ENCODE measurements around the gene FYCO1. TPM values are rescaled to one million over a fixed set of nuclear protein-coding genes. Genes with fewer than 3 reads are reported as not detected.

The FYCO1 gene
- total and polyA plus RNA-seq, 2 of the 13 experiments (the other 11 are each of a cell fraction or from before 2014, with no cell fraction given) = 2.7 to 4.2 TPM

DNA sequence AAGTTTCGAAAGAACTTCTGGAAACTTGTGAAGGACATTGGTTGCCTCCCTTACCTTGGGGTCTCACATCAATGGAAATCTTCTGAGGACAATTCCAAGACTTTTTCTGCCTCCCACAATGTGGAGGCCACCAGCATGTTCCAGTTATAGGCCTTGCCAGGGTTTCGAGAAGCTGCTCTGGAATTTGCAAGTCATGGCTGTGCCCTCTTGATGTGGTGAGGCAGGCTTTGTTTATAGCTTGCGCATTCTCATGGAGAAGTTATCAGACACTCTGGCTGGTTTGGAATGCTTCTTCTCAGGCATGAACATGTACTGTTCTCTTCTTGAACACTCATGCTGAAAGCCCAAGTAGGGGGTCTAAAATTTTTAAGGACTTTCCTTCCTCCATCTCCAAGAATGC, 48.3 kb downstream of the FYCO1 start:
- H2AFZ ChIP-seq (ENCODE audit: low read length) = no peak overlapping the region
- DNase-seq (ENCODE audit: low spot score) (no peak), ATAC-seq (no peak), FAIRE-seq (no peak)
- no peaks in the 10 kb centered on the region for H3K9me3 ChIP-seq (ENCODE audit: low read length)
- 100% methylated on average over 3 of the region's 3 CpGs for WGBS (ENCODE audit: low lambda C conversion rate)
- no peaks in the 10 kb centered on the region for H4K20me1 ChIP-seq (ENCODE audit: insufficient read depth, low read length)
- BruUV-seq (replicated peaks) = no TSS peak
- TF ChIP-seq NFRKB (IDR thresholded peaks at IDR 0.05) (no peak), NFE2L2 (IDR thresholded peaks at IDR 0.05; ENCODE audit: low read length) (peak; percentile 41; the same call in 1 of the 2 replicates)
- H3K9ac ChIP-seq (ENCODE audit: insufficient read depth, low read depth, low read length) = no peak overlapping the region
- POLR2A ChIA-PET = no interaction called here
- no peak overlapping the region for H3K4me3 ChIP-seq (replicated peaks in 1 of 3; ENCODE audit: insufficient read depth in 1 of 3, low read depth in 2 of 3, low read length in 3 of 3)
- peaks cover 33 to 74% of the 10 kb centered on the region in 2 experiments for H3K36me3 ChIP-seq (replicated peaks in 1 of 2; ENCODE audit: control insufficient read depth in 1 of 2, insufficient read depth in 2 of 2, low read length in 2 of 2)
- CTCF ChIA-PET (ENCODE audit: low intra/inter-chr PET ratio, low total read pairs) = no interaction called here
- no peaks in the 10 kb centered on the region for H3K4me1 ChIP-seq (ENCODE audit: insufficient read depth, low read length)
- intact Hi-C loops (cut with micrococcal nuclease; ENCODE audit: unreplicated experiment) = no loop called here
- no peaks in the 10 kb centered on the region for H3K27me3 ChIP-seq (ENCODE audit: control insufficient read depth in 1 of 2, insufficient read depth in 2 of 2, low read length in 2 of 2)
- in situ Hi-C loops (cut with HindIII; ENCODE audit: extremely low pct_ligation_motif_present, low pct_unique_long_range_greater_than_20kb) = no loop called here
- H3K4me2 ChIP-seq (ENCODE audit: low read depth, low read length) = no peak overlapping the region
- no peaks in the 10 kb centered on the region for H3K79me2 ChIP-seq (ENCODE audit: insufficient read depth, low read length)
- H3K27ac ChIP-seq (ENCODE audit: extremely low read length, insufficient read depth, low read length) = no peak overlapping the region

DNA sequence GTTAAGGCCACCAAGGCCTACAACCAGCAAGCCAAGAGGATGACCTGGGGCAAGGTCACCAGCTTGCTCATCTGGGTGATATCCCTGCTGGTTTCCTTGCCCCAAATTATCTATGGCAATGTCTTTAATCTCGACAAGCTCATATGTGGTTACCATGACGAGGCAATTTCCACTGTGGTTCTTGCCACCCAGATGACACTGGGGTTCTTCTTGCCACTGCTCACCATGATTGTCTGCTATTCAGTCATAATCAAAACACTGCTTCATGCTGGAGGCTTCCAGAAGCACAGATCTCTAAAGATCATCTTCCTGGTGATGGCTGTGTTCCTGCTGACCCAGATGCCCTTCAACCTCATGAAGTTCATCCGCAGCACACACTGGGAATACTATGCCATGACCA, 48.7 kb downstream of the FYCO1 start:
- H3K36me3 ChIP-seq (replicated peaks in 1 of 2; ENCODE audit: control insufficient read depth in 1 of 2, insufficient read depth in 2 of 2, low read length in 2 of 2) = peaks cover 31 to 69% of the 10 kb centered on the region in 2 experiments; a peak in 4 of 5 replicates
- in situ Hi-C loops (cut with HindIII; ENCODE audit: extremely low pct_ligation_motif_present, low pct_unique_long_range_greater_than_20kb) = no loop called here

More for the DNA sequence above, 48.7 kb downstream of the FYCO1 start:
- no peak overlapping the region for H3K4me2 ChIP-seq (ENCODE audit: low read depth, low read length)
- no peak overlapping the region for H3K9ac ChIP-seq (ENCODE audit: insufficient read depth, low read depth, low read length)
- H3K9me3 ChIP-seq (ENCODE audit: low read length) = no peaks in the 10 kb centered on the region
- no TSS peak for BruUV-seq (replicated peaks)
- no peak overlapping the region for H3K27ac ChIP-seq (ENCODE audit: extremely low read length, insufficient read depth, low read length)
- intact Hi-C loops (cut with micrococcal nuclease; ENCODE audit: unreplicated experiment) = no loop called here
- TF ChIP-seq BRCA1 (CRISPR knock-in tag; IDR thresholded peaks at IDR 0.05) (no peak), FOXA3 (CRISPR knock-in tag; IDR thresholded peaks at IDR 0.05) (no peak), NR3C1 (CRISPR knock-in tag; IDR thresholded peaks at IDR 0.05) (no peak), AHR (CRISPR knock-in tag; IDR thresholded peaks at IDR 0.05) (no peak), NBN (conservative IDR thresholded peaks at IDR 0.05) (no peak)
- TF ChIP-seq, protein P1, sequence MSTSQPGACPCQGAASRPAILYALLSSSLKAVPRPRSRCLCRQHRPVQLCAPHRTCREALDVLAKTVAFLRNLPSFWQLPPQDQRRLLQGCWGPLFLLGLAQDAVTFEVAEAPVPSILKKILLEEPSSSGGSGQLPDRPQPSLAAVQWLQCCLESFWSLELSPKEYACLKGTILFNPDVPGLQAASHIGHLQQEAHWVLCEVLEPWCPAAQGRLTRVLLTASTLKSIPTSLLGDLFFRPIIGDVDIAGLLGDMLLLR (CRISPR knock-in tag; IDR thresholded peaks at IDR 0.05) = no peak
- no peak for DNase-seq (ENCODE audit: low spot score)
- H4K20me1 ChIP-seq (ENCODE audit: insufficient read depth, low read length) = no peaks in the 10 kb centered on the region
- POLR2A ChIA-PET = no interaction called here
- H2AFZ ChIP-seq (ENCODE audit: low read length) = no peak overlapping the region
- H3K27me3 ChIP-seq (ENCODE audit: control insufficient read depth in 1 of 2, insufficient read depth in 2 of 2, low read length in 2 of 2) = no peaks in the 10 kb centered on the region
- FAIRE-seq = no peak
- H3K4me1 ChIP-seq (ENCODE audit: insufficient read depth, low read length) = no peaks in the 10 kb centered on the region
- no peak overlapping the region for H3K4me3 ChIP-seq (replicated peaks in 1 of 3; ENCODE audit: insufficient read depth in 1 of 3, low read depth in 2 of 3, low read length in 3 of 3)
- WGBS (ENCODE audit: low lambda C conversion rate) = 94% methylated on average over 2 of the region's 3 CpGs
- CTCF ChIA-PET (ENCODE audit: low intra/inter-chr PET ratio, low total read pairs) = no interaction called here
- H3K79me2 ChIP-seq (ENCODE audit: insufficient read depth, low read length) = no peaks in the 10 kb centered on the region
- ATAC-seq = no peak

Measured in HepG2 (cell line).